CD4-positive, alpha-beta T cell (primary cell): ENCODE data around the gene RPL31. TPM values are rescaled to one million over a fixed set of nuclear protein-coding genes. Genes with fewer than 3 reads are reported as not detected.

ENCODE experiments used
- ATAC-seq: fragments of 200-7000 bp; cut with Tn5 transposase; one replicate; pipeline ENCODE4 v1.10.0; 2022; ENCODE audit warnings: mild to moderate bottlenecking; ENCODE audit not compliant: poor library complexity
- CTCF ChIA-PET: fragments of 350-600 bp; sonication (Branson Sonifier 250); formaldehyde crosslinking; loops from one replicate; lab custom pipeline; 2021; ENCODE audit warnings: antibody characterized with exemption, inconsistent platforms; lab: Charles Lee
- POLR2A ChIA-PET: fragments of 350-600 bp; sonication (Branson Sonifier 250); formaldehyde crosslinking; loops from one replicate; lab custom pipeline; 2021; ENCODE audit warnings: antibody characterized with exemption, inconsistent platforms; lab: Charles Lee
- DNase-seq, 14 experiments: peaks; one replicate each; pipeline ENCODE4 v3.0.0-alpha.2; 2013 to 2020; ENCODE audit warnings: mixed read lengths in 2 of 14
- H3K27ac ChIP-seq, 2 donors: one replicate each; pipeline versions ENCODE4 v1.5.1 to v1.7.0; 2013; ENCODE audit warnings: low read length in 2 of 2, low read depth in 1 of 2, mild to moderate bottlenecking in 1 of 2
- H3K27me3 ChIP-seq, 2 experiments: 1 replicate in 1 of 2; 2 replicates in 1 of 2; pipeline versions ENCODE4 v1.6.1 to v1.7.0; 2013; ENCODE audit warnings: low read length in 2 of 2, control low read depth in 1 of 2, mild to moderate bottlenecking in 1 of 2, moderate library complexity in 1 of 2; ENCODE audit not compliant: insufficient read depth in 2 of 2, control insufficient read depth in 1 of 2
- H3K36me3 ChIP-seq: one replicate; pipeline ENCODE4 v1.6.1; 2013; ENCODE audit warnings: low read length, control low read depth; ENCODE audit not compliant: insufficient read depth
- H3K4me1 ChIP-seq: one replicate; pipeline ENCODE4 v1.6.1; 2013; ENCODE audit warnings: low read length, control low read depth; ENCODE audit not compliant: insufficient read depth
- H3K4me3 ChIP-seq: one replicate; pipeline ENCODE4 v1.5.1; 2013; ENCODE audit warnings: mild to moderate bottlenecking, low read length, moderate library complexity
- H3K9me3 ChIP-seq, 2 experiments: 1 replicate in 1 of 2; 2 replicates in 1 of 2; pipeline versions ENCODE4 v1.6.1 to v1.7.0; 2013; ENCODE audit warnings: low read length in 2 of 2, mild to moderate bottlenecking in 2 of 2, control low read depth in 1 of 2, moderate library complexity in 1 of 2; ENCODE audit not compliant: control insufficient read depth in 1 of 2, insufficient read depth in 1 of 2
- H3K27ac Mint-ChIP-seq: one replicate; pipeline ENCODE4 v1.8.0; 2020; ENCODE audit warnings: mixed read lengths
- H3K27me3 Mint-ChIP-seq: one replicate; pipeline ENCODE4 v1.8.0; 2021; ENCODE audit warnings: mixed read lengths
- H3K36me3 Mint-ChIP-seq: one replicate; pipeline ENCODE4 v1.8.0; 2021; ENCODE audit warnings: low read depth, mixed read lengths
- H3K4me1 Mint-ChIP-seq: one replicate; pipeline ENCODE4 v1.8.0; 2021; ENCODE audit warnings: low read depth, mixed read lengths
- H3K4me3 Mint-ChIP-seq: one replicate; pipeline ENCODE4 v1.8.0; 2020; ENCODE audit warnings: mild to moderate bottlenecking, mixed read lengths
- H3K9me3 Mint-ChIP-seq: one replicate; pipeline ENCODE4 v1.8.0; 2020; ENCODE audit warnings: mixed read lengths
- intact Hi-C, 2 experiments: fragments of 100-400 bp; cut with DNase I in 1 of 2; cut with micrococcal nuclease in 1 of 2; formaldehyde crosslinking; loops; one replicate each; pipeline versions ENCODE4 v1.15.1 to v1.9.0; 2023 to 2025; cut with DNase I, micrococcal nuclease
- total RNA-seq, 174 experiments: library from RNA in 2 of 174; stranded (reverse) in 2 of 174; gene quantifications; one replicate each; pipeline ENCODE4 v1.2.3 and lab custom pipeline; 2021 to 2026
- TF ChIP-seq, protein P1 (sequence below): fragments of 200-600 bp; IDR thresholded peaks from one replicate; pipeline ENCODE4 v1.8.0; 2022; ENCODE audit warnings: antibody characterized with exemption, mild to moderate bottlenecking

The RPL31 gene
- total RNA-seq, 2 experiments from 2014 or later = 2,901 to 2,913 TPM

DNA sequence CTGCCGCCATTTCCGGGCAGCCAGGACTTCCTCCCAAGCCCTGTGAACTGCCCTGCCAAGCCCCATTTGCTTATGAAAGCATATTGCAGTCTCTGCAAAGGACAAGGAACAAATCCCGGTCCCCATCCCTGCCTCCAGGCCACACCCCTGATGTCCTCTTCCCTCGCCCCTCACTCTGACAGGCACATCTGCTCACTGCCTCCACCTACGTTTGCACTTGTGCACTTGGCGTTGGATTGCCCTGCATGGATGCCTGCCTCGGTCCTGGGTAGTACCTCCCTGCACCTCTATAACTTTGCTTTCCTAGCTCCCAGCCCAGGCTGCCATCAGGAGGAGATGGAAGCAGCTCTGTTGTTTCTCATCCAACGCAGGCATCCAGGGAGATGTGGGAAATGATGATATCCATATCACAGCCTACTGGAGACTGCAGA lies 19.6 kb upstream of the RPL31 start:
- H3K36me3 Mint-ChIP-seq = peaks cover 4% of the 10 kb centered on the region
- no peak overlapping the region for H3K27ac Mint-ChIP-seq
- intact Hi-C loops = loop anchor here (5.0 to 10.0 kb wide), 3 partner anchors 168 to 720 kb away; no protein-coding TSS in a partner anchor
- DNase-seq (no peak), ATAC-seq (no peak)
- ChIA-PET CTCF (interaction anchor here (1.4 to 2.1 kb wide), 2 partner anchors 372 to 375 kb away, joined by 3 to 12 read pairs; no protein-coding TSS in a partner anchor), POLR2A (no interaction called here)
- Histone ChIP-seq H3K36me3 (no peaks in the 10 kb centered on the region), H3K27me3 (no peaks in the 10 kb centered on the region), H3K4me3 (no peak overlapping the region), H3K9me3 (no peaks in the 10 kb centered on the region), H3K27ac (no peak overlapping the region), H3K4me1 (no peaks in the 10 kb centered on the region)
- no peaks in the 10 kb centered on the region for H3K27me3 Mint-ChIP-seq
- TF ChIP-seq, protein P1, sequence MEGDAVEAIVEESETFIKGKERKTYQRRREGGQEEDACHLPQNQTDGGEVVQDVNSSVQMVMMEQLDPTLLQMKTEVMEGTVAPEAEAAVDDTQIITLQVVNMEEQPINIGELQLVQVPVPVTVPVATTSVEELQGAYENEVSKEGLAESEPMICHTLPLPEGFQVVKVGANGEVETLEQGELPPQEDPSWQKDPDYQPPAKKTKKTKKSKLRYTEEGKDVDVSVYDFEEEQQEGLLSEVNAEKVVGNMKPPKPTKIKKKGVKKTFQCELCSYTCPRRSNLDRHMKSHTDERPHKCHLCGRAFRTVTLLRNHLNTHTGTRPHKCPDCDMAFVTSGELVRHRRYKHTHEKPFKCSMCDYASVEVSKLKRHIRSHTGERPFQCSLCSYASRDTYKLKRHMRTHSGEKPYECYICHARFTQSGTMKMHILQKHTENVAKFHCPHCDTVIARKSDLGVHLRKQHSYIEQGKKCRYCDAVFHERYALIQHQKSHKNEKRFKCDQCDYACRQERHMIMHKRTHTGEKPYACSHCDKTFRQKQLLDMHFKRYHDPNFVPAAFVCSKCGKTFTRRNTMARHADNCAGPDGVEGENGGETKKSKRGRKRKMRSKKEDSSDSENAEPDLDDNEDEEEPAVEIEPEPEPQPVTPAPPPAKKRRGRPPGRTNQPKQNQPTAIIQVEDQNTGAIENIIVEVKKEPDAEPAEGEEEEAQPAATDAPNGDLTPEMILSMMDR = no peak
- H3K4me3 Mint-ChIP-seq = no peak overlapping the region
- no peaks in the 10 kb centered on the region for H3K9me3 Mint-ChIP-seq
- H3K4me1 Mint-ChIP-seq = no peaks in the 10 kb centered on the region

DNA sequence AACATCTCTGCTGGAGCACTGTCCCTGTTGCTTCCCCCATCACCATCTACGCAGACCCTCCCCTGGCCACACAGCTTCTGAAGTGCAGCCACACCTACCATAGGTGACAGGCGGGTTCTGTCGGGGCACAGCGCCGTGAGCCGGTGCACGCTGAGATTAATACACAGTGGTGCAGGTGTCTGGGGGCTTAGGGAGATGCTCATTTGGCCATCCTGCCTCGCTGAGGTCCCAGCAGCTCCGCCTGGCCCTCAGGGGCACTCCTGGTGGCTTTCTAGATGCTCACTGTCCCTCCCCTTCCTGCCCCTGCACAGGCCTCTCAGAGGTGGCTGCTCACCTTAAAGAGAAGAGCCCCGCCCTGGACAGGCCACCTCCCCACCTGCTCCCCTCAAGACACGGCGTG lies 18.9 kb upstream of the RPL31 start:
- ATAC-seq = no peak
- Histone ChIP-seq H3K36me3 (no peaks in the 10 kb centered on the region), H3K9me3 (no peaks in the 10 kb centered on the region), H3K27me3 (no peaks in the 10 kb centered on the region), H3K27ac (no peak overlapping the region), H3K4me3 (no peak overlapping the region), H3K4me1 (no peaks in the 10 kb centered on the region)
- intact Hi-C loops = loop anchor here (5.0 to 10.0 kb wide), 3 partner anchors 168 to 721 kb away; no protein-coding TSS in a partner anchor
- H3K4me1 Mint-ChIP-seq = no peaks in the 10 kb centered on the region
- TF ChIP-seq, protein P1 = no peak
- ChIA-PET POLR2A (no interaction called here), CTCF (interaction anchor here (2.1 kb wide), 1 partner anchor 373 kb away, joined by 12 read pairs; no protein-coding TSS in a partner anchor)
- peaks cover 4% of the 10 kb centered on the region for H3K36me3 Mint-ChIP-seq
- no peak overlapping the region for H3K27ac Mint-ChIP-seq
- no peak overlapping the region for H3K4me3 Mint-ChIP-seq
- no peaks in the 10 kb centered on the region for H3K9me3 Mint-ChIP-seq
- DNase-seq = no peak
- H3K27me3 Mint-ChIP-seq = no peaks in the 10 kb centered on the region

DNA sequence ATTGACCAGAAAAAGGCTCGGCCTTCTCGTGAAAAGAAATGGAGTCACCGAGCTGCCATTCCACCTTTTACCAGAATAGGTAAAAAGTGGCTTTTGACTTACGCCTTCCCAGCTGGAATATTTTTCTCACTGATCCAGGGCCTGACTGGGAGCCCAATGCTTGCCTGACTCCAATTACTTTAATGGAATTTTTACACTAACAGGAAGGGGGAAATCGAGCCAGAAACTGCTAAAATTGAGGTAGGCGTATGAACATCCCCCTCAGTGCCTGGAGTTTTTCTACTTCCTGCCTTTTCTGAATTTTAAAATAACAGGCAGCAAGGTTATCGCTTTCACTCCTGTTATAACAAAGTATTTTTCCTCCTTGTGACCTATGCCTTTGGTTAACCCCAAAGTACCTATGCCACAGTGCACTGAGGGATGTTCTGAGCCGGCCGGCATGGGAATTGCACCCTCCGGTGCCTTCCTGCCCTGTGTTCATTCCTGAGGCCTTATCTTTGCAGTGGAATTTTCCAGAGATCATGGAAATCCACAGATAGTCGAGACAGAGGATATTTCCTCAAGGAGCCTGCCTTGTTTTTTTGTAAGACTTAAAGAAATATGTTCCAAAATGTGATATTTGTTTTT lies 18.3 kb upstream of the RPL31 start:
- Mint-ChIP-seq H3K4me3 (no peak overlapping the region), H3K27me3 (no peaks in the 10 kb centered on the region), H3K27ac (no peak overlapping the region), H3K4me1 (no peaks in the 10 kb centered on the region), H3K9me3 (no peaks in the 10 kb centered on the region), H3K36me3 (peaks cover under 1% of the 10 kb centered on the region)
- Histone ChIP-seq H3K27me3 (no peaks in the 10 kb centered on the region), H3K27ac (no peak overlapping the region), H3K4me3 (no peak overlapping the region), H3K9me3 (no peaks in the 10 kb centered on the region), H3K4me1 (no peaks in the 10 kb centered on the region), H3K36me3 (no peaks in the 10 kb centered on the region)
- ATAC-seq (no peak), DNase-seq (no peak)
- TF ChIP-seq, protein P1 = no peak
- intact Hi-C loops = loop anchor here (2.0 to 10.0 kb wide), 4 partner anchors 169 to 721 kb away; no protein-coding TSS in a partner anchor
- CTCF ChIA-PET = interaction anchor here (2.1 kb wide), 1 partner anchor 374 kb away, joined by 12 read pairs; no protein-coding TSS in a partner anchor
- POLR2A ChIA-PET = no interaction called here
